Duodenal mucosa (tissue), 2 donors: ENCODE results near the gene UNC13C.

Experiments used
- H3K27ac ChIP-seq: one replicate; pipeline ENCODE4 v1.7.0; 2013; ENCODE audit warnings: low read depth, low read length
- H3K27me3 ChIP-seq, 2 donors: one replicate each; pipeline ENCODE4 v1.7.0; 2013; ENCODE audit warnings: low read length in 2 of 2, control low read depth in 1 of 2; ENCODE audit not compliant: insufficient read depth in 2 of 2, control insufficient read depth in 1 of 2
- H3K36me3 ChIP-seq, 2 donors: one replicate each; pipeline ENCODE4 v1.7.0; 2013; ENCODE audit warnings: low read length in 2 of 2, control low read depth in 1 of 2; ENCODE audit not compliant: insufficient read depth in 2 of 2, control insufficient read depth in 1 of 2
- H3K4me1 ChIP-seq, 2 donors: one replicate each; pipeline ENCODE4 v1.7.0; 2013; ENCODE audit warnings: low read length in 2 of 2, control low read depth in 1 of 2; ENCODE audit not compliant: insufficient read depth in 2 of 2, control insufficient read depth in 1 of 2
- H3K4me3 ChIP-seq, 2 donors: one replicate each; pipeline ENCODE4 v1.7.0; 2013; ENCODE audit warnings: low read length in 2 of 2, low read depth in 1 of 2
- H3K9ac ChIP-seq, 2 donors: one replicate each; pipeline ENCODE4 v1.7.0; 2013; ENCODE audit warnings: low read length in 2 of 2, low read depth in 1 of 2
- H3K9me3 ChIP-seq, 2 donors: one replicate each; pipeline ENCODE4 v1.7.0; 2013; ENCODE audit warnings: low read length in 2 of 2, control low read depth in 1 of 2; ENCODE audit not compliant: control insufficient read depth in 1 of 2

Gene UNC13C

DNA sequence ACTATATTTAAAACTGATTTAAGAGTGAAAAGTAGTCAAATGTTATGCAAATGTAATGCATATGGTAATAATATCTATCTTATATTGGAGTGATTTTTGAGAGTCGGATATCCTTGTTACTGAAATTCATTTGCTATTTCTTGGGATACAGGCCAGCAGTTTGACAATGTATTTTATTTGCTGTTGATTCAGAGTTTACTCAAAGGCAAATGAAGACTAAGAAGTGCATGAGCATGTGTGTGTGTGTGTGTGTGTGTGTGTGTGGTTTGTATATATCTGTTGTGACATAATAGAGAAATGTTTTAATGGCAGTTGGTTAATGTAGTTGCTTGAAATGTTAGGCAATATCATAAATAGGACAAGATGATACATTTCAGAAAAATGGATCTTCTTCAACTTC, 39.0 kb downstream of the UNC13C start:
- H3K9me3 ChIP-seq = peaks cover 0 to 4% of the 10 kb centered on the region in 2 donors
- H3K4me1 ChIP-seq = no peaks in the 10 kb centered on the region
- H3K27ac ChIP-seq = no peak overlapping the region
- H3K9ac ChIP-seq = no peak overlapping the region
- H3K27me3 ChIP-seq = no peaks in the 10 kb centered on the region
- H3K36me3 ChIP-seq = no peaks in the 10 kb centered on the region
- no peak overlapping the region for H3K4me3 ChIP-seq

- no peaks in the 10 kb centered on the region for H3K36me3 ChIP-seq
- H3K4me1 ChIP-seq = no peaks in the 10 kb centered on the region
- H3K9me3 ChIP-seq = peaks cover 0 to 4% of the 10 kb centered on the region in 2 donors
- no peaks in the 10 kb centered on the region for H3K27me3 ChIP-seq
- H3K9ac ChIP-seq = no peak overlapping the region
- H3K4me3 ChIP-seq = no peak overlapping the region
- H3K27ac ChIP-seq = no peak overlapping the region
Measured at GRCh38 chr15:54017959-54018358, 39.7 kb downstream of the UNC13C start.

- Histone ChIP-seq H3K4me1 (no peaks in the 10 kb centered on the region), H3K9ac (no peak overlapping the region), H3K36me3 (no peaks in the 10 kb centered on the region), H3K9me3 (peaks cover 0 to 3% of the 10 kb centered on the region in 2 donors), H3K27me3 (no peaks in the 10 kb centered on the region), H3K27ac (no peak overlapping the region), H3K4me3 (no peak overlapping the region)
Measured at GRCh38 chr15:54026258-54026657, 48.0 kb downstream of the UNC13C start.

DNA sequence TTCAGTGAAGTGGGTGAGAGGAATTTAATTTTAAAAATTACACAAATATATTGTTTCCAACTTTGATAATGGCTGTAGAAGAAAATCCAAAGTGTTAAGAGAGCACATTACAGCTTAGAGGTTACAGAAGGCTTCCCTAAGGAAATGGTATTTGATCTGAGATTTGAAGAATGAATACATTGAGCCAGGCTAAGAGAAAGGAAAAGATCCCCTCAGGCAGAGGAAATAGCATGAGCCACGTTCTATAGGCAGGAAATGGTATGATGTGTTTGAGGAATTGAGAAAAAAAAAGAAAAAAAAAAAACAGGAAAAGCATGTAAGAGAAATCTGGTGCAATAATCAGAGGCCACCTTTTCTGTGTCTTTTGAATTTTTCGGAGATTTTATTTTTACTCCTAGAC, 48.6 kb downstream of the UNC13C start:
- no peaks in the 10 kb centered on the region for H3K4me1 ChIP-seq
- H3K9me3 ChIP-seq = no peaks in the 10 kb centered on the region
- H3K4me3 ChIP-seq = no peak overlapping the region
- H3K27me3 ChIP-seq = no peaks in the 10 kb centered on the region
- no peak overlapping the region for H3K9ac ChIP-seq
- no peaks in the 10 kb centered on the region for H3K36me3 ChIP-seq
- no peak overlapping the region for H3K27ac ChIP-seq

DNA sequence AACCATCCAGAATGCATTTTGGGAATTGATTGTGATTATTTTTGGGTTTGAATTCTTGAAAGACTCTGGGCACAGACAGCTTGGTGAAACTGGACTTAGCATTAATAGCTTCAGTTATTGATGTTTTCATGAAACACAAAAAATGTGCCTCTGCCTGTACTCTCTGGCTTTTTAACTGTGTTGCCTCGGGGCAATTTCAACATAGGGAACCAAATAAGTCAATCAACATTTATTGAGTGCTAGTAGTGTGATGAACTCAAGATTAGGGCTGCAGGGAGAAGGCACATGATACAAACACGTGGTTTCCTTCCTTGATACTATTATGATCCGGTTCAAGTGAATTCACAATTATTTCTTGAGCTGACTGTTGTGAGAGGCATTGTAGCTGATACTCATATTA, 50.8 kb downstream of the UNC13C start:
- Histone ChIP-seq H3K9ac (no peak overlapping the region), H3K4me3 (no peak overlapping the region), H3K4me1 (no peaks in the 10 kb centered on the region), H3K36me3 (no peaks in the 10 kb centered on the region), H3K27me3 (no peaks in the 10 kb centered on the region), H3K9me3 (no peaks in the 10 kb centered on the region), H3K27ac (no peak overlapping the region)

- H3K36me3 ChIP-seq = no peaks in the 10 kb centered on the region
- no peak overlapping the region for H3K27ac ChIP-seq
- H3K4me3 ChIP-seq = no peak overlapping the region
- H3K27me3 ChIP-seq = no peaks in the 10 kb centered on the region
- H3K4me1 ChIP-seq = no peaks in the 10 kb centered on the region
- no peak overlapping the region for H3K9ac ChIP-seq
- no peaks in the 10 kb centered on the region for H3K9me3 ChIP-seq
Measured at GRCh38 chr15:54032066-54032465, 53.8 kb downstream of the UNC13C start.

DNA sequence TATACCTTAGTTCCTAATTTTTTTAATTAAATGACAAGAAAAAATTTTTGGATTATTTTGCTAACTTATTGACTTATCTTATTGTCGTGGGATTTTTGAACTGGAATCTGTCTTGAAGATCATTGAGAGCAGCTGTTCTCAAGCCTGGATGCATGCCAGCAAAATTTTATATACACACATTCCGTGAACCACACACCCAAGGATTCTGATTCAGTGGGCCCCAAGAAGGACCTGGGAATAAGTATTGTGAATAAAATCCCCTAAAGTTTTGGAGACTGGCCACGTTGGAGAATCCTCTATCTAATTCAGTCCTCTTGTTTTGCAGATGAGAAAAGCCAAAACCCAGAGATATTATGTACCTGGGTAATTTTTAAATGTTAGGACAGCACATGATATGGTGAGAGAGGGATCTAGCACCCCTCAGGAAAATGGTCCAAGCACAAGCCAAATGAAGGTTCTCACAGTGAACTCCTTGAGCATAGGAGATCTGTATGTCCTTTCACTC, 55.2 kb downstream of the UNC13C start:
- no peaks in the 10 kb centered on the region for H3K9me3 ChIP-seq
- H3K36me3 ChIP-seq = no peaks in the 10 kb centered on the region
- H3K27me3 ChIP-seq = no peaks in the 10 kb centered on the region
- no peaks in the 10 kb centered on the region for H3K4me1 ChIP-seq
- no peak overlapping the region for H3K27ac ChIP-seq
- no peak overlapping the region for H3K9ac ChIP-seq
- no peak overlapping the region for H3K4me3 ChIP-seq

- no peak overlapping the region for H3K9ac ChIP-seq
- no peaks in the 10 kb centered on the region for H3K4me1 ChIP-seq
Measured at GRCh38 chr15:54033869-54034458, 55.7 kb downstream of the UNC13C start.

GRCh38 chr15:54035616-54036015, 57.4 kb downstream of the UNC13C start:
- H3K27ac ChIP-seq = no peak overlapping the region
- no peak overlapping the region for H3K9ac ChIP-seq
- no peaks in the 10 kb centered on the region for H3K36me3 ChIP-seq
- H3K27me3 ChIP-seq = no peaks in the 10 kb centered on the region
- H3K9me3 ChIP-seq = no peaks in the 10 kb centered on the region
- no peak overlapping the region for H3K4me3 ChIP-seq
- H3K4me1 ChIP-seq = no peaks in the 10 kb centered on the region

More at GRCh38 chr15:54033869-54034458, 55.7 kb downstream of the UNC13C start:
- Histone ChIP-seq H3K27ac (no peak overlapping the region), H3K4me3 (no peak overlapping the region), H3K9me3 (no peaks in the 10 kb centered on the region), H3K27me3 (no peaks in the 10 kb centered on the region), H3K36me3 (no peaks in the 10 kb centered on the region)

DNA sequence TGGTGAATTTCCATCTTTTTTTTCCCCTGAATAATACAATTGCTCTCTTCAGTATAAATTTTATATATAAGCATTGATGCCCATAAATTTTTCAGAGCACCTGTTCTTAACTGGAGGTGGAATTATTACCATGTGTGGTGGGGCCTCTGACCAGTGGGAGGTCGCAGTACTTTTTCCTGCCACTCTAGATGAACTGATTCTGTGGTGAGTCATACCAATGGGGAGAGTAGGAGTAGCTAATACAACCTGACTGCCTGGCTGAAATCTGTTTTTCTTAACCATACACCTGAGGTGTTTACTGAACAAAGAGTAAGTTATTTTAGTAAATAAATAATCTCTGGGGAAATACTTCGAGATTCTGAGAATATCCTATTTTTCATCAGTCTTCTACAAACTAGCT, 67.2 kb downstream of the UNC13C start:
- H3K9ac ChIP-seq = no peak overlapping the region
- H3K36me3 ChIP-seq = no peaks in the 10 kb centered on the region
- H3K27me3 ChIP-seq = no peaks in the 10 kb centered on the region
- H3K27ac ChIP-seq = no peak overlapping the region
- H3K9me3 ChIP-seq = no peaks in the 10 kb centered on the region
- no peaks in the 10 kb centered on the region for H3K4me1 ChIP-seq
- no peak overlapping the region for H3K4me3 ChIP-seq

DNA sequence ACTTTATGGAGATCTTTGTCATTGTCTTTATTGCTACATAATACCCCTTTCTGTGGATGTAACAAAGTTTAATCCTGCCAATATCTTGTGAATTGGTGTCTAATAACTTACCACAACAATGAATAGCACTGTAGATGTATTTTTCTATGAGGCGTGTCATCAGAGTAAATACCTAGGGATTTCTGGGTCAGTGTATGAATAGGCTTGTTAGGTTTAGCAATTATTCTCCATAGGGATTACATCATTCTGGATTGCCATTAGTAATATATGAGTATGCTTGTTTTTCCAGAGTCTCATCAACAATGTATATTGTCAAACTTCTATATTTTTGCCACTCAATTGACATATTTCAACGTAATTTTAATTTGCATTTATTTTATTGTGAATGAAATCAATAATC, 67.9 kb downstream of the UNC13C start:
- Histone ChIP-seq H3K27me3 (no peaks in the 10 kb centered on the region), H3K9ac (no peak overlapping the region), H3K4me3 (no peak overlapping the region), H3K9me3 (no peaks in the 10 kb centered on the region), H3K27ac (no peak overlapping the region), H3K4me1 (no peaks in the 10 kb centered on the region), H3K36me3 (no peaks in the 10 kb centered on the region)
